Posterior vena cava (tissue), 2 donors: ENCODE results near the gene ADGRV1. TPM values are rescaled to one million over a fixed set of nuclear protein-coding genes. Genes with fewer than 3 reads are reported as not detected.

ENCODE experiments used
- DNase-seq: peaks from one replicate; pipeline ENCODE4 v3.0.0-alpha.2; 2020; ENCODE audit warnings: low spot score
- intact Hi-C, 2 donors: fragments of 100-400 bp; cut with DNase I; formaldehyde crosslinking; loops; one replicate each; pipeline versions ENCODE4 v1.14.1 to v1.14.2; 2022 to 2023
- total RNA-seq, 2 donors: library from RNA; stranded (reverse); fragmentation: NEBNext Ultra II Directional; extraction: Animal tissue kit (Norgen Biotek cat#: 25700); gene quantifications; one replicate each; pipeline ENCODE4 v1.2.1, GENCODE V29; 2021
- donor health status: DM: yes; HTN: yes; CAD: no.
- donor health status: DM: yes; HTN: yes; CAD: no.

ADGRV1 gene
- total RNA-seq, 2 donors from 2014 or later, result 0.19 TPM; not detected in 1

DNA sequence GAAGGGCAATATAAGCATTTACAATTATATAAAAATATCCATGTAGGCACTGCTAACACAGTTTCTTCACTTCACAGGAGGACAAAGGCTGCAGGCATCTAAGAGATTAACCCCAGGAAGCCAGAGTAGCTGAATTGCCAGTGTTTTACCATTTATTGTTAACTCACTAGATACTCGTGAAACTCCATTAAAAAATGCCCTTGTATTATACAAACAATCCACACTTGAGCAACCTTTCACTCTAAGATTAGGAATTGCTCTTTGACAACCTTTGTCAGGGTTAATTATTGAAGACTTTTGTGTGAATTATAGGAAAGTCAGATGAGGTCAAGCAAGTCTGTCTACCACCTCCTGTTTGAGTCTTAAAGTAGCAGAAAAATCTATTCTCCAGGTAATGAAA lies 317.8 kb downstream of the ADGRV1 start:
- DNase-seq, result no peak
- intact Hi-C loops, result no loop called here

DNA sequence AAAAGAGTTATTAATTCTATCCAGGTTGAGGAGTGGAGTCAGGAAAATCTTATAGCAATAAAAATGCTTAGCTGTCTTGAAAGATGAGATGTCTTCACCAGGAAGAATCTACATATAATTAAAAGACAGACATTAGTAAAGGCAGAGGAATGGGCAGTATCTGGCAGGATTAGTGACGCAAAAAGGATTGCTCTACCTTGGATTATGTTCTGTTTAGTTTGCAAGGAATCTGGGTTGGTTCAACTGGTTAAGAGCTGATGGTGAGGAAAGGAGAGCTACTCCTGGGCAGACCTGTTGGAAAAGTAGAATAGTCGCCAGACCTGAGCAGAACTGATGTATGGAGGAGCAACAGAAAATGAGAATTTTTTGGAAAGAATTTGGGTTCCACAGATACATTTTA lies 318.5 kb downstream of the ADGRV1 start:
- DNase-seq, result no peak
- intact Hi-C loops, result no loop called here

DNA sequence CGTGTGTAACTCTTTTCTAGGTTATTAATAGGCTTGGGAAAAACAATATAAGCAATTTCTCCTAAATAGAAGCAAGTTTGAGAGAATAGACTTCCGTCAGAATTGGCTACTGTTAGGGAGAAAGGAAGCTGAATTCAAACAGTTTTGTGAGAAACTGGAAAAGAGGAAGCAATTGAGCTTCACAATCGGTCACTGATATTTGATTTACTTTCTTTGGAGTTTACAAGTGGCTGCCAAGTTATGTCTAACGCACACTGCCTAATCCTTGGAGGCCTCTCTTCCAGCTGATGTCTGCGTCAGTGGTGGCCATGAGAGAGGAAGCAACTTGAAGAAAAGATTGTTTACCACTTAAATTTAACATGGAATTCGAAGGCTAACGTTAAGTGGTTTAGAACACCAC lies 319.5 kb downstream of the ADGRV1 start:
- intact Hi-C loops, result no loop called here
- DNase-seq, result no peak

DNA sequence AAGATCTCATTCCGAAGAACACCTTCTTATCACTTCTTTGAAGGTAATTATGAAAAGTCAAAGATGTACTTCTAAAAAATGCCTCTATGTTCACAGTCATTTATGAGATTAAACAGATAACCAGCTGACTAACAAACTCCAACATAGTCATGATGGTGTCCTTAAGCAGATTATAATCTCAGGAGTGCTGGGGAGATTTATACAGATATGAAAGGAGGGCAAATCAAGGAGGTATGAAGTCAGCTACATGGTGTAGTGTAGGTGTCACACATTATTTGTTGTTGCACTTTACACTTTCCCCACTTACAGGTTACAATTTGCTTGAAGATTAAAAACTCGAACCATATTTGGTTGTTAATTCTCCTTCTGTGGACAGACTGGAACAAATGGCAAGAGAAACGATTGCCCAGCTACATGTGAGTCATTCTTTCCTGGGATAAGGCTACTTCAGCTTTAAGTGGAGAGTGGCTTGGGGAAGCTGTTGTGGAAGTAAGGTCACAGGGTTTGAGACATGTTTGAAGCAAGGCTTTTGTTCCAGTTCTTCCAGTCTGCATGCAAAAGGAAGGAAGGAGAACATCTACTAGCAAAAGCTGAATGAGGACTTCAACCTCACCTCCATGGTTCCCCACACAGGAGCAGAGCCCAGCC lies 320.1 kb downstream of the ADGRV1 start:
- intact Hi-C loops, result no loop called here
- no peak for DNase-seq

GRCh38 chr5:90881626-90882150 lies 323.1 kb downstream of the ADGRV1 start:
- intact Hi-C loops, result no loop called here
- DNase-seq, result no peak

DNA sequence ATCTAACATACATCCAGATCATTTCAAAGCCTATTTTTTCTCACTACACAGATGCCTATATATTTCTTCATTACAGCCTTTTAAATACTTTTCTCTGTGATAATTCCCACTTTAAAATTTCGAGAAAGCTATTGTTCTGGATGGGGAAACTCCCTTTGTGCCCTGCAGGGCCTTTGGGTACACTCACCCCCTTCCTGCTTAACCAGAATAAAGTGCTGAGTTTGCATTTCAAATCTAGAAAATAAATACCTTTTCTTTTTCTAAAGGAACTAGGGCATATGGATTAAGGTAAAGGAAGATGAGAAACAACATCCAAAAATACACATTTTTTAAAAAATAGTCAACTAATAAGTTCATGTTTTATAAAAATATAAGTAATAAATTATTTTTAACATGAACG lies 323.9 kb downstream of the ADGRV1 start:
- intact Hi-C loops, result no loop called here
- DNase-seq, result no peak

DNA sequence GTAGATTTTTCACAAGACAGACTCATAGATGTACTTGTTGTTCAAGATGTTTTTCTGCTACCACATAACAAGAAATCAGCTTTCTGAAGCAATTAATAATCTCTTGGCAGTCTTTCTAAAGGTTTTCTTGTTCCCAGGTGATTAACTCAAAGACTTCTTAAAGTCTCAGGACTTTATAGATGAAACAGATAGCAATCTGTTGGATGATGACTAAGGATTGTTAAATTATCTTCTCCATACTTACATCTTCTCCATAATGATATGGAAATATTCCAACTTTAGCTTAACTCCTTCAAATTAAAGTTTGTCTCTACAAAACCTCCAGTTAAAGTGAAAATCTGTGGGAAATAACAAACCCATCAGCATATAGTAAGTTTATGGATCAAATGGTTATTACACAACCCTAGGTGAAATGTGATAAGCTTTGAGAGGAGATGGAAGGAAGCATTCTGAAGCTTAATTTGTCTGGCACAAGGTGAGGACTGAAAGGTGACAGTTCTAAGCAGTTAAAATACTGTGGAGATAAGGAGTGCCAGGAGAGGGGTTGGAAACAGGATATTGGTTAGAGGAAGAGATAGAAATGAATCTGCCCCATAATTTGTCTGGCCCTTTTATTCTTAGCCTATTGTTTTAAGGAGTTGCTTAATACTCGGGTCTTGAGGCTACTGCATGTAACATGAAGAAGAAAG lies 326.7 kb downstream of the ADGRV1 start:
- no peak for DNase-seq
- intact Hi-C loops, result no loop called here

DNA sequence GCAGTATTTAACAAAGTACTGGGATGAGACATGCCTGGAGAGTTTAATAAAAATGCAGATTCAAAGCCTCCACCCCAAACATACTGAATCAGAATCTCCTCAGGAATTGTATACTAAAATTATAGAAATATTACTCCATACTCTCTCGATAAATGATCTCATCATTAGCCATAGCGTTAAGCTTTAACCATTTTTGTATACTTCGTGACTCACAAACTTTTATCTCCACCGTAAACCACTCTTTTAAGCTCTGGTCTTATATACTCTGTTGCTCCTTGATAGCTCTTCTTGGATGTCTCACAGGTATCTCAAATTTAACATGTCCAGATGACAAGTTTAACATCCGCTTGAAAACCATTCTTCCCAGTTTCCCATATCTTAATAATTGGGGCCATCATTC lies 327.8 kb downstream of the ADGRV1 start:
- no peak for DNase-seq
- intact Hi-C loops, result no loop called here

- intact Hi-C loops, result no loop called here
- DNase-seq, result no peak
These were observed 330.1 kb downstream of the ADGRV1 start for GRCh38 chr5:90888511-90889324.

DNA sequence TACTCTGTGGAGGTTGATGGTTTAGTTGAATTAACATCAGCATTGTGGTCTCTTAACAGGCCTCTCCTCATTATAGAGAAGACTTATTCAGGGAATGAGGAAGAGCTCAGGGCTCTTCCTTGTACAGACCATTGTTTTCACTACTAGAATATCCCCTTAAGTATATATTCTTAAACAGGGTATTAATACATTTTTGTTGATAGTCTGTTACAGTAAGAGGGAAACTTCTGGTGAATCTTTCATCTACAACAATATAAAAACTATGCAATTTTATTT lies 330.7 kb downstream of the ADGRV1 start:
- intact Hi-C loops, result no loop called here
- DNase-seq, result no peak

DNA sequence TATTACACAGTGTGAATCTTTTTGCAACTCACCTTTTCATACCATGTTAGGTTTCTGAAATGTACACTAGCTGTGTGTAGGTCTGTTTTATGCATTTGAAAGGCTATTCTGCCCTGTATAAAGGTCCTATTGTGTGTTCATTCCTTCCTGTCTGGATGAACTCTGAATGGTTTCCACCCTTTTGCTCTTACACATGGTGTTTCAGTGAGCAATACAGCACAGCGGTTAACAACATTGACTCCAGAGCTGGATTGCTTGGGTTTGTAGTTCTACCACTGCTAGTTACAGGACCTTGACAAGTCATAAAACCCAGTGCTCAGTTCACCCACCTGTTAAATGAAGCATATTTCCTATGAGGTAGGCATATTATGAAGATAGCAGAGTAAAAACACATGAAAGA lies 331.6 kb downstream of the ADGRV1 start:
- DNase-seq, result no peak
- intact Hi-C loops, result no loop called here

DNA sequence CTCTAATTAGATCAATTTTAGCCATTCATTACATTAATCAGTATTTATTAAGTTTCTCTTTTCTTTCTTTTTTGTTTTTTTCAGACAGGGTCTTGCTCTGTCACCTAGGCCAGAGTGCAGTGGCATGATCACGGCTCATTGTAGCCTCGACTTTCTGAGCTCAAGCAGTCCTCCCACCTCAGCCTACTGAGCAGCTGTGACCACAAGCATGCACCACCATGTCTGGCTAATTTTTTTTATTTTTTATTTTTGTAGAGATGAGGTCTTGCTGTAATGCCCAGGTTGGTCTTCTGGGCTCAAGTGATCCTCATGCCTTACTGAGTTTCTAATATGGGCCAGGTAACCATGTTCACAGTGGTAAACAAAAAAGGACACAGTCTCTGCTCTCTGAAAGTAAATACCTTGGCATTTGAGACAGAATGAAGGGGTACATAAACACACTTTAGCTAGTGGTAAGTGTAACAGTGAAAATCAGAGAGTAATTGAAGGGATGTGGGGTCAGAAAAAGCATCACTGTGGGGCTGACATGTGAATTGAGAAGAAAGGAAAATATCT lies 336.3 kb downstream of the ADGRV1 start:
- DNase-seq, result no peak
- intact Hi-C loops, result no loop called here

GRCh38 chr5:90897618-90898017 lies 339.0 kb downstream of the ADGRV1 start:
- intact Hi-C loops, result no loop called here
- no peak for DNase-seq

DNA sequence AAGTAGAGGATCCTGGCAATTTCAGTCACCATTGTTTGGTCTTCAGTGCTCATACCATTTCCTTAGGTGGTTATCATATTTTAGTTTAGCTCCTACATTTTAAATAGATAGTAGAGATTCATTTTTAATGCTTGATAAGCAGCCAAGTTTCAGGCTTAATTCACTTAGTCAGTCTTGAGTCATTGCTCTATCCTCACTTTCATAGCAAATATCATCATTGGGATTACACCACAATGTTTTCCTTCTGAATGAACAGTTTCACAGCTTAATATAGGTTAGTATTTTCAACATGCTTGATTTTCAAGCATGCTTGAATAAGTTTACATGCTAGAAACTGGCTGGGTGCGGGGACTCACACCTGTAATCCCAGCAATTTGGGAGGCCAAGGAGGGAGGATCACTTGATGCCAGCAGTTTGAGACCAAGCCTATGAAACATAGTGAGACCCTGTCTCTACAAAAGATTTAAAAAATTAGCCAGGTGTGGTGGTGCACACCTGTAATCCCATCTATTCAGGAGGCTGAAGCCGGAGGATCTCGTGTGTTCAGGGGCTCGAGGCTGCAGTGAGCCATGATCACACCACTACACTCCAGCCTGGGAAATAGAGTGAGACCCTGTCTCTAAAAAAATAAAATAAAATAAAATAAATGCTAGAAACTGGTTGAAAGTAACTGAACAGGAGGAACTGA lies 339.9 kb downstream of the ADGRV1 start:
- no peak for DNase-seq
- intact Hi-C loops, result no loop called here

DNA sequence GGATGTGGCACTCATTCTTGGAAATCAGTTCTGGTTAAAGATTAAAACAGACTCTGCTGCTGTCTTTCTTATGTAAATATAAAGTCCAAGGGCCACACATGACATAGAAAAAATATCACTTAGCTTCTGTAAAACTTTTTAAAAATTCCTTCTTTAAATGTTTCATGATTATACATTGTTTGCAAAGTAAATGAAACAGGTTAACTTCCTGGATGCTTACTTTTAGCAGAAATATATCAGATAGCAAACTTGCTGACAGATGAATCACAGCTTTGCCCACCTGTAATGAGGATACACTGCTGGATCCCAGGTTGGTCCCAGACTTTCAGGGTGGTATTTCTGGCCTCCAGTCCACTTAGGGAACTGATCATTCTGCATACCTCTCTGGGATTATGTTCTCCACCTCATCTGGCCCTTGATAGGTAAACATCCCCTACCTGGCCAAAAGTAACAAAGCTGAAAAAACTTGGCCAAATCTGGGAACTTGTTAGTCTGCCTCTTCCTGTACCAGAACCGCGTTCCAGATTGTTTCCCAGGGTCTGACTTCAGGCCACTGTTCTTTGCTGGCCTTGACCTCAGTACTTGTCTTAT lies 340.5 kb downstream of the ADGRV1 start:
- intact Hi-C loops, result no loop called here
- no peak for DNase-seq

- DNase-seq, result no peak
These were observed 342.7 kb downstream of the ADGRV1 start for GRCh38 chr5:90901261-90901660.

GRCh38 chr5:90902170-90902569 lies 343.6 kb downstream of the ADGRV1 start:
- intact Hi-C loops, result no loop called here
- no peak for DNase-seq

More at GRCh38 chr5:90901261-90901660, 342.7 kb downstream of the ADGRV1 start:
- intact Hi-C loops, result no loop called here

DNA sequence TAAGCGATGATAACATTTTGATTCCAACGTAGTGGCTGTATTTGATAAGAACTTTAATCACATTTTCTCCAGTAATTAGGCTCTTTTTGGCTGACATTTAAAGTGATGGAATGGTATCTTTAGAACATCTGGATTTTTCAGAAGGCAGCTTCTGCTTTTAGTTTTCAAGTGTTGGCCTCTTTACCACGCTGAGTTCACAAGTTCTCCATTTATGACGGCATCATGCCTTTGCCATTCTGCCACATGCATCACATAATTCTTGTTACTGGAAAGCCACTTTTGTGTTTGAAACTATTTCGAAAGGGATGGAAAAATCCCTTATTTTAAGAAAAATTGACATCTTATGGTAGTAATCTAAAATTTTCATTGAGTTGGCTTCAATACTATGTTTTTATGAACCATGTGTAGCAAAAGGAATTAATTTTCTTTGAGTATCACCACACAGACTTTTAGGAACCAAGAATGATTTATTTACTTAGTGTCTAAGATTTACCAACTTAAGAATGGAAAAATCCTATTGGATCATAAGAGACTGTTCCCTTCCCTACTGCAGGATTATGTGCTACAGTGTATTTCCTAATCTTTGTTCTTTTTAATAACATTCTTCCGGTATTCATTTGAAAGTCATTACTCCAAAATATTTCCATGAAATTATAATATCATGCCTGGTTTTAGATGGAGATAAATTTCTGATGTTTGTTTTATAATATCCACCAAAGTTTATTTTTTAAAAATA lies 344.2 kb downstream of the ADGRV1 start:
- intact Hi-C loops, result no loop called here
- DNase-seq, result no peak

- intact Hi-C loops, result no loop called here
- no peak for DNase-seq
These were observed 350.5 kb downstream of the ADGRV1 start for GRCh38 chr5:90909101-90909503.
